HepG2 (cell line): ENCODE measurements around the gene TMEM184C. TPM values are rescaled to one million over a fixed set of nuclear protein-coding genes. Genes with fewer than 3 reads are reported as not detected.

Source experiments
- CBX1 ChIP-seq: IDR thresholded peaks from one replicate; pipeline ENCODE4 v1.6.1; 2016; ENCODE audit warnings: antibody characterized with exemption, low read depth
- GABPA ChIP-seq, 2 experiments: IDR thresholded peaks; 2 replicates each; pipeline ENCODE4 v1.6.1; 2011 to 2016; ENCODE audit warnings: low read depth in 2 of 2, low read length in 1 of 2, missing biosample characterization in 1 of 2, missing genetic modification characterization in 1 of 2
- IRF2 ChIP-seq: IDR thresholded peaks from 2 replicates; pipeline ENCODE4 v1.6.1; 2018; ENCODE audit warnings: missing genetic modification reagents, missing compliant biosample characterization
- KLF16 ChIP-seq, 2 experiments: sonication (generic) in 1 of 2; formaldehyde crosslinking in 1 of 2; IDR thresholded peaks; 2 replicates each; pipeline versions ENCODE4 v1.6.1 to v1.8.0; 2016 to 2023; ENCODE audit warnings: missing genetic modification reagents in 2 of 2, missing compliant biosample characterization in 1 of 2
- PAX8 ChIP-seq: sonication (generic); formaldehyde crosslinking; IDR thresholded peaks from 2 replicates; pipeline ENCODE4 v1.8.0; 2022; ENCODE audit warnings: mild to moderate bottlenecking, missing genetic modification reagents, borderline replicate concordance
- RBFOX2 ChIP-seq: fragments of 200-400 bp; formaldehyde crosslinking; IDR thresholded peaks from 2 replicates; pipeline ENCODE4 v1.6.1; 2017; ENCODE audit warnings: low read depth, mild to moderate bottlenecking, low read length
- SALL1 ChIP-seq: sonication (generic); formaldehyde crosslinking; IDR thresholded peaks from 2 replicates; pipeline ENCODE4 v1.8.0; 2022; ENCODE audit warnings: mild to moderate bottlenecking, missing genetic modification reagents
- TCF12 ChIP-seq, 2 experiments: fragments of 450-650 bp in 1 of 2; sonication (generic) in 1 of 2; formaldehyde crosslinking in 1 of 2; IDR thresholded peaks; 2 replicates each; pipeline versions ENCODE4 v1.6.1 to v1.8.0; 2017 to 2022; ENCODE audit warnings: antibody characterized with exemption in 1 of 2, mild to moderate bottlenecking in 1 of 2, missing genetic modification reagents in 1 of 2, moderate library complexity in 1 of 2
- ZBTB25 ChIP-seq: IDR thresholded peaks from 2 replicates; pipeline ENCODE4 v1.6.1; 2018; ENCODE audit warnings: missing genetic modification reagents
- polyA plus RNA-seq, 8 experiments: library from polyadenylated mRNA; depleted of rRNA in 3 of 8; stranded (reverse) in 7 of 8; unstranded in 1 of 8; fragments of >200 nt; fragmentation: Illumina TruSeq in 4 of 8; extraction: Trizol in 4 of 8; gene quantifications; 2 replicates each; pipeline versions ENCODE4 v1.2.1 to v1.2.3, GENCODE V29; 2011 to 2016; ENCODE audit warnings: low read depth in 4 of 8, missing spikeins in 1 of 8, mixed read lengths in 1 of 8; ENCODE audit not compliant: insufficient read depth in 1 of 8
- total RNA-seq, 5 experiments: library from RNA; depleted of rRNA; stranded (reverse); fragments of >200 nt; fragmentation: Illumina TruSeq; extraction: Trizol; gene quantifications; 2 replicates each; pipeline ENCODE4 v1.2.3, GENCODE V29; 2016; ENCODE audit warnings: low read depth in 1 of 5
- TF ChIP-seq, protein P1 (sequence below), 2 experiments: IDR thresholded peaks; 2 replicates each; pipeline ENCODE4 v1.6.1; 2011 to 2012; ENCODE audit warnings: low read length in 2 of 2, borderline replicate concordance in 1 of 2, low read depth in 1 of 2, mild to moderate bottlenecking in 1 of 2, moderate library complexity in 1 of 2
- TF ChIP-seq, protein P2 (sequence below): IDR thresholded peaks from 2 replicates; pipeline ENCODE4 v1.6.1; 2016; ENCODE audit warnings: low read depth
- TF ChIP-seq, protein P3 (sequence below): sonication (generic); formaldehyde crosslinking; IDR thresholded peaks from 2 replicates; pipeline ENCODE4 v1.4.0; 2020; ENCODE audit warnings: missing genetic modification reagents
- TF ChIP-seq, protein P4 (sequence below): sonication (generic); formaldehyde crosslinking; IDR thresholded peaks from 2 replicates; pipeline ENCODE4 v1.4.0; 2020; ENCODE audit warnings: missing genetic modification reagents

Gene TMEM184C
- total and polyA plus RNA-seq, 2 of the 13 experiments (the other 11 are each of a cell fraction or from before 2014, with no cell fraction given), result 13.9 to 26.1 TPM

DNA sequence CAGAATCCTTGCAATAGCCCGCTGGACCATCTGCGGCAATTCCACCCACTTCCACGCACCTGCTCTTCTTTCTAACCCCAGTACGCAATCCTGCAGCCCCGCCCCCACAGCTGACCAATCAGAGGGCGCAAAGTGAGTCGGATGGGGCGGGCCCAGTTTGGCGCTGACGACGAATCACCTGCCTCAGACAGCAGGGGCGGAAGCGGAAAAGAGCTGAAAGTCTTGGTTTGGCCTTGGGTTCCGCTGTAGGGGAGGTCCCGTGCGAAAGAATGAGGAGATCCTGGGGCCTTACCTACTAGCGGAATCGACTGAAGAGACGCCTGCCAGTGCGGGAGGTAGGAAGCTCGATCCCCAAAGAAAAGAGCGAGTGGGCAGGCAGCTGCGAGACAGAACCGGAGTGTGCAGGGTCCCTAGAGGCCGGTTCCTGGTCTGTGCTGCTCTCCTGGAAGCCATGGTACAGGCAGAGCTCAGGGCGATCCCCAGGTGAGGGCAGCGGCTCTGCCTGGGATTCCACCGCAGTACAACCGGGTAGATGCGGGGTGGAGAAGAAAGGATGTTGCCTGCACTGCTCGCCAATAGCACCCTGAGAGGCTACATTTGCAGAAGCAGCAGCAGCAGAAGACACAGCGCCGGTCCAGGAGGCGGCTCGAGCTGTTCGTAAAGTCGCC lies at the start of gene TMEM184C (continued):
- TF ChIP-seq, protein P1, sequence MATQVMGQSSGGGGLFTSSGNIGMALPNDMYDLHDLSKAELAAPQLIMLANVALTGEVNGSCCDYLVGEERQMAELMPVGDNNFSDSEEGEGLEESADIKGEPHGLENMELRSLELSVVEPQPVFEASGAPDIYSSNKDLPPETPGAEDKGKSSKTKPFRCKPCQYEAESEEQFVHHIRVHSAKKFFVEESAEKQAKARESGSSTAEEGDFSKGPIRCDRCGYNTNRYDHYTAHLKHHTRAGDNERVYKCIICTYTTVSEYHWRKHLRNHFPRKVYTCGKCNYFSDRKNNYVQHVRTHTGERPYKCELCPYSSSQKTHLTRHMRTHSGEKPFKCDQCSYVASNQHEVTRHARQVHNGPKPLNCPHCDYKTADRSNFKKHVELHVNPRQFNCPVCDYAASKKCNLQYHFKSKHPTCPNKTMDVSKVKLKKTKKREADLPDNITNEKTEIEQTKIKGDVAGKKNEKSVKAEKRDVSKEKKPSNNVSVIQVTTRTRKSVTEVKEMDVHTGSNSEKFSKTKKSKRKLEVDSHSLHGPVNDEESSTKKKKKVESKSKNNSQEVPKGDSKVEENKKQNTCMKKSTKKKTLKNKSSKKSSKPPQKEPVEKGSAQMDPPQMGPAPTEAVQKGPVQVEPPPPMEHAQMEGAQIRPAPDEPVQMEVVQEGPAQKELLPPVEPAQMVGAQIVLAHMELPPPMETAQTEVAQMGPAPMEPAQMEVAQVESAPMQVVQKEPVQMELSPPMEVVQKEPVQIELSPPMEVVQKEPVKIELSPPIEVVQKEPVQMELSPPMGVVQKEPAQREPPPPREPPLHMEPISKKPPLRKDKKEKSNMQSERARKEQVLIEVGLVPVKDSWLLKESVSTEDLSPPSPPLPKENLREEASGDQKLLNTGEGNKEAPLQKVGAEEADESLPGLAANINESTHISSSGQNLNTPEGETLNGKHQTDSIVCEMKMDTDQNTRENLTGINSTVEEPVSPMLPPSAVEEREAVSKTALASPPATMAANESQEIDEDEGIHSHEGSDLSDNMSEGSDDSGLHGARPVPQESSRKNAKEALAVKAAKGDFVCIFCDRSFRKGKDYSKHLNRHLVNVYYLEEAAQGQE (IDR thresholded peaks at IDR 0.05; ENCODE audit: borderline replicate concordance in 1 of 2, low read depth in 1 of 2, low read length in 2 of 2), result 0 out of 4 replicates have a peak, but pooled peaks of 1 of the 2 experiments have one; percentile 41
- peak in 1 of 2 experiments; percentile 29; a peak in 1 of 4 replicates for TF ChIP-seq KLF16 (CRISPR knock-in tag; IDR thresholded peaks at IDR 0.05)
- peak; percentile 57; the same call in 1 of the 2 replicates for TF ChIP-seq PAX8 (CRISPR knock-in tag)
- TF ChIP-seq, protein P2, sequence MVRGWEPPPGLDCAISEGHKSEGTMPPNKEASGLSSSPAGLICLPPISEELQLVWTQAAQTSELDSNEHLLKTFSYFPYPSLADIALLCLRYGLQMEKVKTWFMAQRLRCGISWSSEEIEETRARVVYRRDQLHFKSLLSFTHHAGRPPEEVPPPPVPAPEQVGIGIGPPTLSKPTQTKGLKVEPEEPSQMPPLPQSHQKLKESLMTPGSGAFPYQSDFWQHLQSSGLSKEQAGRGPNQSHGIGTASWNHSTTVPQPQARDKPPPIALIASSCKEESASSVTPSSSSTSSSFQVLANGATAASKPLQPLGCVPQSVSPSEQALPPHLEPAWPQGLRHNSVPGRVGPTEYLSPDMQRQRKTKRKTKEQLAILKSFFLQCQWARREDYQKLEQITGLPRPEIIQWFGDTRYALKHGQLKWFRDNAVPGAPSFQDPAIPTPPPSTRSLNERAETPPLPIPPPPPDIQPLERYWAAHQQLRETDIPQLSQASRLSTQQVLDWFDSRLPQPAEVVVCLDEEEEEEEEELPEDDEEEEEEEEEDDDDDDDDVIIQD (CRISPR knock-in tag), result peak; percentile 13; the same call in 1 of the 2 replicates
- TF ChIP-seq SALL1 (CRISPR knock-in tag), result peak; percentile 66
- TF ChIP-seq RBFOX2, result peak; percentile 51; the same call in 1 of the 2 replicates
- TF ChIP-seq, protein P3, sequence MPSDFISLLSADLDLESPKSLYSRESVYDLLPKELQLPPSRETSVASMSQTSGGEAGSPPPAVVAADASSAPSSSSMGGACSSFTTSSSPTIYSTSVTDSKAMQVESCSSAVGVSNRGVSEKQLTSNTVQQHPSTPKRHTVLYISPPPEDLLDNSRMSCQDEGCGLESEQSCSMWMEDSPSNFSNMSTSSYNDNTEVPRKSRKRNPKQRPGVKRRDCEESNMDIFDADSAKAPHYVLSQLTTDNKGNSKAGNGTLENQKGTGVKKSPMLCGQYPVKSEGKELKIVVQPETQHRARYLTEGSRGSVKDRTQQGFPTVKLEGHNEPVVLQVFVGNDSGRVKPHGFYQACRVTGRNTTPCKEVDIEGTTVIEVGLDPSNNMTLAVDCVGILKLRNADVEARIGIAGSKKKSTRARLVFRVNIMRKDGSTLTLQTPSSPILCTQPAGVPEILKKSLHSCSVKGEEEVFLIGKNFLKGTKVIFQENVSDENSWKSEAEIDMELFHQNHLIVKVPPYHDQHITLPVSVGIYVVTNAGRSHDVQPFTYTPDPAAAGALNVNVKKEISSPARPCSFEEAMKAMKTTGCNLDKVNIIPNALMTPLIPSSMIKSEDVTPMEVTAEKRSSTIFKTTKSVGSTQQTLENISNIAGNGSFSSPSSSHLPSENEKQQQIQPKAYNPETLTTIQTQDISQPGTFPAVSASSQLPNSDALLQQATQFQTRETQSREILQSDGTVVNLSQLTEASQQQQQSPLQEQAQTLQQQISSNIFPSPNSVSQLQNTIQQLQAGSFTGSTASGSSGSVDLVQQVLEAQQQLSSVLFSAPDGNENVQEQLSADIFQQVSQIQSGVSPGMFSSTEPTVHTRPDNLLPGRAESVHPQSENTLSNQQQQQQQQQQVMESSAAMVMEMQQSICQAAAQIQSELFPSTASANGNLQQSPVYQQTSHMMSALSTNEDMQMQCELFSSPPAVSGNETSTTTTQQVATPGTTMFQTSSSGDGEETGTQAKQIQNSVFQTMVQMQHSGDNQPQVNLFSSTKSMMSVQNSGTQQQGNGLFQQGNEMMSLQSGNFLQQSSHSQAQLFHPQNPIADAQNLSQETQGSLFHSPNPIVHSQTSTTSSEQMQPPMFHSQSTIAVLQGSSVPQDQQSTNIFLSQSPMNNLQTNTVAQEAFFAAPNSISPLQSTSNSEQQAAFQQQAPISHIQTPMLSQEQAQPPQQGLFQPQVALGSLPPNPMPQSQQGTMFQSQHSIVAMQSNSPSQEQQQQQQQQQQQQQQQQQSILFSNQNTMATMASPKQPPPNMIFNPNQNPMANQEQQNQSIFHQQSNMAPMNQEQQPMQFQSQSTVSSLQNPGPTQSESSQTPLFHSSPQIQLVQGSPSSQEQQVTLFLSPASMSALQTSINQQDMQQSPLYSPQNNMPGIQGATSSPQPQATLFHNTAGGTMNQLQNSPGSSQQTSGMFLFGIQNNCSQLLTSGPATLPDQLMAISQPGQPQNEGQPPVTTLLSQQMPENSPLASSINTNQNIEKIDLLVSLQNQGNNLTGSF (CRISPR knock-in tag), result peak; percentile 48; the same call in 1 of the 2 replicates
- TF ChIP-seq GABPA (IDR thresholded peaks at IDR 0.05; ENCODE audit: low read depth, low read length), result peak; percentile 87
- TF ChIP-seq GABPA (CRISPR knock-in tag; IDR thresholded peaks at IDR 0.05; ENCODE audit: low read depth), result peak; percentile 98
- TF ChIP-seq ZBTB25 (CRISPR knock-in tag), result peak; percentile 72; the same call in 1 of the 2 replicates
- TF ChIP-seq, protein P4, sequence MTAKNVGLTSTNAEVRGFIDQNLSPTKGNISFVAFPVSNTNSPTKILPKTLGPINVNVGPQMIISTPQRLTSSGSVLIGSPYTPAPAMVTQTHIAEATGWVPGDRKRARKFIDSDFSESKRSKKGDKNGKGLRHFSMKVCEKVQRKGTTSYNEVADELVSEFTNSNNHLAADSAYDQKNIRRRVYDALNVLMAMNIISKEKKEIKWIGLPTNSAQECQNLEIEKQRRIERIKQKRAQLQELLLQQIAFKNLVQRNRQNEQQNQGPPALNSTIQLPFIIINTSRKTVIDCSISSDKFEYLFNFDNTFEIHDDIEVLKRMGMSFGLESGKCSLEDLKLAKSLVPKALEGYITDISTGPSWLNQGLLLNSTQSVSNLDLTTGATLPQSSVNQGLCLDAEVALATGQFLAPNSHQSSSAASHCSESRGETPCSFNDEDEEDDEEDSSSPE (CRISPR knock-in tag), result no peak
- TF ChIP-seq TCF12 (IDR thresholded peaks at IDR 0.05), result no peak
- no peak for TF ChIP-seq TCF12 (CRISPR knock-in tag; IDR thresholded peaks at IDR 0.05)
- TF ChIP-seq IRF2 (CRISPR knock-in tag), result peak; percentile 32; the same call in 1 of the 2 replicates
- TF ChIP-seq CBX1, result peak; percentile 21
